Endodermal cell (in vitro differentiated cells): ENCODE data around the gene KANSL3. TPM values are rescaled to one million over a fixed set of nuclear protein-coding genes. Genes with fewer than 3 reads are reported as not detected.

Source experiments
- DNase-seq: peaks from one replicate; pipeline ENCODE4 v3.0.0-alpha.2; 2017
- H3K27ac ChIP-seq: 2 replicates; pipeline ENCODE4 v1.5.1; 2013; ENCODE audit warnings: mild to moderate bottlenecking, low read depth, low read length, moderate library complexity
- H3K27me3 ChIP-seq: 2 replicates; pipeline ENCODE4 v1.6.1; 2013; ENCODE audit warnings: mild to moderate bottlenecking, low read length, moderate library complexity; ENCODE audit not compliant: insufficient read depth, control insufficient read depth, poor library complexity, severe bottlenecking
- H3K36me3 ChIP-seq: 2 replicates; pipeline ENCODE4 v1.7.0; 2013; ENCODE audit warnings: mild to moderate bottlenecking, low read length, moderate library complexity; ENCODE audit not compliant: control insufficient read depth, insufficient read depth
- H3K4me1 ChIP-seq: one replicate; pipeline ENCODE4 v1.7.0; 2013; ENCODE audit warnings: low read length; ENCODE audit not compliant: control insufficient read depth, insufficient read depth
- H3K4me3 ChIP-seq: 2 replicates; pipeline ENCODE4 v1.5.1; 2013; ENCODE audit warnings: mild to moderate bottlenecking, low read length, moderate library complexity
- H3K9ac ChIP-seq: 2 replicates; pipeline ENCODE4 v1.6.1; 2013; ENCODE audit warnings: mild to moderate bottlenecking, low read length, moderate library complexity; ENCODE audit not compliant: poor library complexity, severe bottlenecking; ENCODE audit errors: extremely low read depth
- H3K9me3 ChIP-seq: 2 replicates; pipeline ENCODE4 v1.6.1; 2013; ENCODE audit warnings: mild to moderate bottlenecking, low read length, moderate library complexity; ENCODE audit not compliant: control insufficient read depth
- H3K27ac Mint-ChIP-seq: 2 replicates; pipeline ENCODE4 v1.8.0; 2020; ENCODE audit warnings: mixed read lengths
- H3K27me3 Mint-ChIP-seq: 2 replicates; pipeline ENCODE4 v1.8.0; 2021; ENCODE audit warnings: mild to moderate bottlenecking, mixed read lengths; ENCODE audit not compliant: insufficient read depth
- H3K36me3 Mint-ChIP-seq: 2 replicates; pipeline ENCODE4 v1.8.0; 2020; ENCODE audit warnings: low read depth, mixed read lengths
- H3K4me1 Mint-ChIP-seq: 2 replicates; pipeline ENCODE4 v1.8.0; 2020; ENCODE audit warnings: mixed read lengths
- H3K4me3 Mint-ChIP-seq: 2 replicates; pipeline ENCODE4 v1.8.0; 2020; ENCODE audit warnings: mild to moderate bottlenecking, moderate library complexity, mixed read lengths
- H3K9me3 Mint-ChIP-seq: 2 replicates; pipeline ENCODE4 v1.8.0; 2020; ENCODE audit warnings: mild to moderate bottlenecking, mixed read lengths
- WGBS, 2 experiments: methylation state at CpG; one replicate each; pipeline versions ENCODE4 v1.1.5 to v1.1.7; 2013; ENCODE audit warnings: missing lambda C conversion rate in 2 of 2, mixed read lengths in 1 of 2; ENCODE audit not compliant: insufficient coverage in 1 of 2, insufficient read length in 1 of 2; 5-methylcytosine and 5-hydroxymethylcytosine counted together
- total RNA-seq, 2 donors: library from RNA; stranded (reverse); fragmentation: NEBNext Ultra II Directional in 1 of 2; extraction: Animal tissue kit (Norgen Biotek cat#: 25700) in 1 of 2; gene quantifications; 2 replicates in 1 of 2; 3 replicates in 1 of 2; pipeline ENCODE4 v1.2.1, GENCODE V29; 2021
- TF ChIP-seq, protein P1 (sequence below): fragments of 200-600 bp; sonication (generic); conservative IDR thresholded peaks from 2 replicates; pipeline ENCODE4 v1.5.0; 2021; ENCODE audit warnings: antibody characterized with exemption, mild to moderate bottlenecking

Gene KANSL3
- total RNA-seq, 2 donors from 2014 or later = 34.8 to 42.3 TPM

- Mint-ChIP-seq H3K9me3 (no peaks in the 10 kb centered on the region), H3K27ac (no peak overlapping the region), H3K4me3 (no peak overlapping the region), H3K4me1 (no peaks in the 10 kb centered on the region), H3K27me3 (no peaks in the 10 kb centered on the region), H3K36me3 (peaks cover 43% of the 10 kb centered on the region)
- peaks cover 55% of the 10 kb centered on the region for H3K36me3 ChIP-seq
- WGBS, 2 experiments = 90 to 96% methylated on average over 3 of the region's 3 CpGs
- no peak overlapping the region for H3K27ac ChIP-seq
- no peaks in the 10 kb centered on the region for H3K9me3 ChIP-seq
- no peak overlapping the region for H3K9ac ChIP-seq
- no peak overlapping the region for H3K4me3 ChIP-seq
- DNase-seq = no peak
- H3K4me1 ChIP-seq = no peaks in the 10 kb centered on the region
- no peaks in the 10 kb centered on the region for H3K27me3 ChIP-seq
- TF ChIP-seq, protein P1, sequence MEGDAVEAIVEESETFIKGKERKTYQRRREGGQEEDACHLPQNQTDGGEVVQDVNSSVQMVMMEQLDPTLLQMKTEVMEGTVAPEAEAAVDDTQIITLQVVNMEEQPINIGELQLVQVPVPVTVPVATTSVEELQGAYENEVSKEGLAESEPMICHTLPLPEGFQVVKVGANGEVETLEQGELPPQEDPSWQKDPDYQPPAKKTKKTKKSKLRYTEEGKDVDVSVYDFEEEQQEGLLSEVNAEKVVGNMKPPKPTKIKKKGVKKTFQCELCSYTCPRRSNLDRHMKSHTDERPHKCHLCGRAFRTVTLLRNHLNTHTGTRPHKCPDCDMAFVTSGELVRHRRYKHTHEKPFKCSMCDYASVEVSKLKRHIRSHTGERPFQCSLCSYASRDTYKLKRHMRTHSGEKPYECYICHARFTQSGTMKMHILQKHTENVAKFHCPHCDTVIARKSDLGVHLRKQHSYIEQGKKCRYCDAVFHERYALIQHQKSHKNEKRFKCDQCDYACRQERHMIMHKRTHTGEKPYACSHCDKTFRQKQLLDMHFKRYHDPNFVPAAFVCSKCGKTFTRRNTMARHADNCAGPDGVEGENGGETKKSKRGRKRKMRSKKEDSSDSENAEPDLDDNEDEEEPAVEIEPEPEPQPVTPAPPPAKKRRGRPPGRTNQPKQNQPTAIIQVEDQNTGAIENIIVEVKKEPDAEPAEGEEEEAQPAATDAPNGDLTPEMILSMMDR = no peak
Measured at GRCh38 chr2:96591494-96591893, 46.6 kb downstream of the KANSL3 start.

DNA sequence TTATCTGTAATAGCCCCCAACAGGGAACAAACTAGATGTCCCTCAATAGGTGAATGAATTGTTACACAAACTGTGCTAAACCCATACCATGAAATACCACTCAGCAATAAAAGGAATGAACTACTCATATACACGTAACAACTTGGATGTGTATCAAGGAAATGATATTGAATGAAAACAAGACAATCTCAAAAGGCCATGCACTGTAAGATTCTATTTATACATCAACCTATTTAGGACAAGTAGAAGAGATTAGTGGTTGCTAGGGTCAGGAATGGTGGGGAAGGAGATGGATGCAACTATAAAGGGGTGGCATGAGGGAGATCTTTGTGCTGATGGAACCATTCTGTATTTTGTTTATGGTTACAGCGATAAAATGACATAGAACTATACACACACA, 47.1 kb downstream of the KANSL3 start:
- WGBS, 2 experiments = no CpG with 5 or more reads among the region's 2 CpGs

GRCh38 chr2:96587843-96588242, 50.3 kb downstream of the KANSL3 start:
- H3K27me3 Mint-ChIP-seq = no peaks in the 10 kb centered on the region
- peaks cover 21% of the 10 kb centered on the region for H3K36me3 ChIP-seq
- no peaks in the 10 kb centered on the region for H3K4me1 Mint-ChIP-seq
- no peak overlapping the region for H3K27ac Mint-ChIP-seq
- H3K27ac ChIP-seq = no peak overlapping the region
- H3K9ac ChIP-seq = no peak overlapping the region
- H3K9me3 Mint-ChIP-seq = no peaks in the 10 kb centered on the region
- no peak overlapping the region for H3K4me3 ChIP-seq
- no peak for DNase-seq
- no peaks in the 10 kb centered on the region for H3K9me3 ChIP-seq
- H3K27me3 ChIP-seq = no peaks in the 10 kb centered on the region
- H3K4me3 Mint-ChIP-seq = no peak overlapping the region
- H3K4me1 ChIP-seq = no peaks in the 10 kb centered on the region
- WGBS, 2 experiments = 95% methylated on average over 1 of the region's 1 CpG; no CpG with 5 or more reads in 1 of the 2 experiments
- TF ChIP-seq, protein P1 = no peak
- peaks cover 19% of the 10 kb centered on the region for H3K36me3 Mint-ChIP-seq

More for the DNA sequence above, 47.1 kb downstream of the KANSL3 start:
- Mint-ChIP-seq H3K4me1 (no peaks in the 10 kb centered on the region), H3K9me3 (no peaks in the 10 kb centered on the region), H3K4me3 (no peak overlapping the region), H3K36me3 (peaks cover 43% of the 10 kb centered on the region), H3K27me3 (no peaks in the 10 kb centered on the region), H3K27ac (no peak overlapping the region)
- no peaks in the 10 kb centered on the region for H3K4me1 ChIP-seq
- H3K4me3 ChIP-seq = no peak overlapping the region
- TF ChIP-seq, protein P1 = no peak
- peaks cover 53% of the 10 kb centered on the region for H3K36me3 ChIP-seq
- no peak overlapping the region for H3K27ac ChIP-seq
- H3K9me3 ChIP-seq = no peaks in the 10 kb centered on the region
- no peak overlapping the region for H3K9ac ChIP-seq
- H3K27me3 ChIP-seq = no peaks in the 10 kb centered on the region
- DNase-seq = no peak
